ENCODE data around the gene EPHA8.

The EPHA8 gene

GRCh38 chr1:22537441-22538139 is 25.7 kb upstream of the EPHA8 start:
- DNase-seq = no peak

- DNase-seq = no peak
These were observed 23.7 kb upstream of the EPHA8 start for GRCh38 chr1:22539510-22540118.

GRCh38 chr1:22540337-22540736 is 23.0 kb upstream of the EPHA8 start:
- DNase-seq = no peak

- no peak for DNase-seq
These were observed 20.4 kb upstream of the EPHA8 start for GRCh38 chr1:22542886-22543285.

- DNase-seq = no peak
These were observed 19.6 kb upstream of the EPHA8 start for GRCh38 chr1:22543679-22544078.

GRCh38 chr1:22544606-22545005 is 18.7 kb upstream of the EPHA8 start:
- DNase-seq = no peak

- DNase-seq = no peak
These were observed 18.1 kb upstream of the EPHA8 start for GRCh38 chr1:22545141-22545540.

GRCh38 chr1:22547186-22547817 is 16.0 kb upstream of the EPHA8 start:
- no peak for DNase-seq

- no peak for DNase-seq
These were observed 15.3 kb upstream of the EPHA8 start for GRCh38 chr1:22547818-22548462.

- no peak for DNase-seq
These were observed 13.3 kb upstream of the EPHA8 start for GRCh38 chr1:22550021-22550420.

- DNase-seq = no peak
These were observed 11.7 kb upstream of the EPHA8 start for GRCh38 chr1:22551591-22551990.

GRCh38 chr1:22552021-22552420 is 11.3 kb upstream of the EPHA8 start:
- DNase-seq = no peak

- DNase-seq = no peak
These were observed 10.0 kb upstream of the EPHA8 start for GRCh38 chr1:22553104-22553880.

GRCh38 chr1:22553991-22554522 is 9.2 kb upstream of the EPHA8 start:
- no peak for DNase-seq

GRCh38 chr1:22555371-22555656 is 8.0 kb upstream of the EPHA8 start:
- no peak for DNase-seq

- no peak for DNase-seq
These were observed 6.7 kb upstream of the EPHA8 start for GRCh38 chr1:22556391-22557104.

- DNase-seq = no peak
These were observed 5.8 kb upstream of the EPHA8 start for GRCh38 chr1:22557341-22557950.

GRCh38 chr1:22563671-22564602 is 648 bp downstream of the EPHA8 start:
- DNase-seq = no peak

GRCh38 chr1:22566161-22566560 is 2.9 kb downstream of the EPHA8 start:
- DNase-seq = no peak

GRCh38 chr1:22567197-22567596 is 3.9 kb downstream of the EPHA8 start:
- DNase-seq = no peak

GRCh38 chr1:22567994-22568393 is 4.7 kb downstream of the EPHA8 start:
- DNase-seq = no peak
